ENCODE results near the gene KCNK10.

DNA sequence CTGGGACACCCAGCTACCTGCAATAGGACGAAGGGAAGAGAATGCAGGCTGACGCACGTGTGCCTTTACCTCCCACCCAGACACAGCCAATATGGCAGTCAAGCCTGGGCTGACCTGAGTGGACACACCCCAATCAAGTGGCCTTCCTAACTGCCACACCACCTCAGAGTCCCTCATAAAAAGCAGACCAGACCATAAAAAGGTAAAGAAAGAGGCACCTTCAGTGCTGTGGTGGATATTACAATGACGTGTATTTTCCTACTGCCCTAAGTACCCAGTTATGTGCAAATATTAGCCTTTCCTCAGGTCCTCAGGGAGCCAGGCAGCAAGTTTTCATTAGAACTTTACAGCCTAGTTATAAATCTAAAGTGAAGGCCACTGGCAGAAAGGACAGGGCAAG is 75.8 kb downstream of the KCNK10 start:
- TF ChIP-seq, protein P1, sequence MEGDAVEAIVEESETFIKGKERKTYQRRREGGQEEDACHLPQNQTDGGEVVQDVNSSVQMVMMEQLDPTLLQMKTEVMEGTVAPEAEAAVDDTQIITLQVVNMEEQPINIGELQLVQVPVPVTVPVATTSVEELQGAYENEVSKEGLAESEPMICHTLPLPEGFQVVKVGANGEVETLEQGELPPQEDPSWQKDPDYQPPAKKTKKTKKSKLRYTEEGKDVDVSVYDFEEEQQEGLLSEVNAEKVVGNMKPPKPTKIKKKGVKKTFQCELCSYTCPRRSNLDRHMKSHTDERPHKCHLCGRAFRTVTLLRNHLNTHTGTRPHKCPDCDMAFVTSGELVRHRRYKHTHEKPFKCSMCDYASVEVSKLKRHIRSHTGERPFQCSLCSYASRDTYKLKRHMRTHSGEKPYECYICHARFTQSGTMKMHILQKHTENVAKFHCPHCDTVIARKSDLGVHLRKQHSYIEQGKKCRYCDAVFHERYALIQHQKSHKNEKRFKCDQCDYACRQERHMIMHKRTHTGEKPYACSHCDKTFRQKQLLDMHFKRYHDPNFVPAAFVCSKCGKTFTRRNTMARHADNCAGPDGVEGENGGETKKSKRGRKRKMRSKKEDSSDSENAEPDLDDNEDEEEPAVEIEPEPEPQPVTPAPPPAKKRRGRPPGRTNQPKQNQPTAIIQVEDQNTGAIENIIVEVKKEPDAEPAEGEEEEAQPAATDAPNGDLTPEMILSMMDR (IDR thresholded peaks at IDR 0.05): no peak
- TF ChIP-seq POLR2AphosphoS5 (IDR thresholded peaks at IDR 0.05) (no peak), POLR2A (IDR thresholded peaks at IDR 0.05) (no peak)

All from sigmoid colon (tissue), 4 donors.